Epithelial cell of proximal tubule (primary cell): ENCODE results near the gene NDST3. TPM values are rescaled to one million over a fixed set of nuclear protein-coding genes. Genes with fewer than 3 reads are reported as not detected.

Experiments used
- DNase-seq: peaks from one replicate; pipeline ENCODE4 v3.0.0-alpha.2; 2011; ENCODE audit warnings: low read depth
- H3K4me3 ChIP-seq: 2 replicates; pipeline ENCODE4 v1.5.1; 2011; ENCODE audit warnings: low read depth, mild to moderate bottlenecking, low read length
- CTCF ChIP-seq: conservative IDR thresholded peaks from 2 replicates; pipeline ENCODE4 v1.5.1; 2012; ENCODE audit warnings: low read depth, mild to moderate bottlenecking, low read length
- total RNA-seq: library from RNA; depleted of rRNA; stranded (reverse); fragments of >200 nt; gene quantifications from 2 replicates; pipeline ENCODE4 v1.2.3, GENCODE V29; 2015

The NDST3 gene
- total RNA-seq, 1 donor from 2014 or later, result not detected

GRCh38 chr4:118277243-118277642 is 243.0 kb downstream of the NDST3 start:
- DNase-seq, result no peak
- peak overlapping the region; percentile 87 for H3K4me3 ChIP-seq
- no peak for TF ChIP-seq CTCF

GRCh38 chr4:118278473-118279274 is 244.4 kb downstream of the NDST3 start:
- peak; percentile 63 for DNase-seq
- peak overlapping the region; percentile 87 for H3K4me3 ChIP-seq
- TF ChIP-seq CTCF, result no peak

GRCh38 chr4:118279328-118279727 is 245.0 kb downstream of the NDST3 start:
- TF ChIP-seq CTCF, result no peak
- DNase-seq, result no peak
- peak overlapping the region; percentile 87 for H3K4me3 ChIP-seq

- TF ChIP-seq CTCF, result no peak
Measured at GRCh38 chr4:118279920-118280432, 245.7 kb downstream of the NDST3 start.

GRCh38 chr4:118280501-118281218 is 246.4 kb downstream of the NDST3 start:
- peak; percentile 67 for TF ChIP-seq CTCF
- DNase-seq, result peak; percentile 54
- H3K4me3 ChIP-seq, result peak overlapping the region; percentile 87

More at GRCh38 chr4:118279920-118280432, 245.7 kb downstream of the NDST3 start:
- DNase-seq, result no peak
- H3K4me3 ChIP-seq, result peak overlapping the region; percentile 87

- H3K4me3 ChIP-seq, result no peak overlapping the region
- no peak for TF ChIP-seq CTCF
- no peak for DNase-seq
Measured at GRCh38 chr4:118281611-118282442, 247.5 kb downstream of the NDST3 start.
